NK-92 (cell line): ENCODE results near the gene RELCH.

ENCODE experiments used
- DNase-seq: peaks from one replicate; lab custom pipeline; 2025; ENCODE audit not compliant: unreplicated experiment; lab: John Stamatoyannopoulos, UW

Gene RELCH

DNA sequence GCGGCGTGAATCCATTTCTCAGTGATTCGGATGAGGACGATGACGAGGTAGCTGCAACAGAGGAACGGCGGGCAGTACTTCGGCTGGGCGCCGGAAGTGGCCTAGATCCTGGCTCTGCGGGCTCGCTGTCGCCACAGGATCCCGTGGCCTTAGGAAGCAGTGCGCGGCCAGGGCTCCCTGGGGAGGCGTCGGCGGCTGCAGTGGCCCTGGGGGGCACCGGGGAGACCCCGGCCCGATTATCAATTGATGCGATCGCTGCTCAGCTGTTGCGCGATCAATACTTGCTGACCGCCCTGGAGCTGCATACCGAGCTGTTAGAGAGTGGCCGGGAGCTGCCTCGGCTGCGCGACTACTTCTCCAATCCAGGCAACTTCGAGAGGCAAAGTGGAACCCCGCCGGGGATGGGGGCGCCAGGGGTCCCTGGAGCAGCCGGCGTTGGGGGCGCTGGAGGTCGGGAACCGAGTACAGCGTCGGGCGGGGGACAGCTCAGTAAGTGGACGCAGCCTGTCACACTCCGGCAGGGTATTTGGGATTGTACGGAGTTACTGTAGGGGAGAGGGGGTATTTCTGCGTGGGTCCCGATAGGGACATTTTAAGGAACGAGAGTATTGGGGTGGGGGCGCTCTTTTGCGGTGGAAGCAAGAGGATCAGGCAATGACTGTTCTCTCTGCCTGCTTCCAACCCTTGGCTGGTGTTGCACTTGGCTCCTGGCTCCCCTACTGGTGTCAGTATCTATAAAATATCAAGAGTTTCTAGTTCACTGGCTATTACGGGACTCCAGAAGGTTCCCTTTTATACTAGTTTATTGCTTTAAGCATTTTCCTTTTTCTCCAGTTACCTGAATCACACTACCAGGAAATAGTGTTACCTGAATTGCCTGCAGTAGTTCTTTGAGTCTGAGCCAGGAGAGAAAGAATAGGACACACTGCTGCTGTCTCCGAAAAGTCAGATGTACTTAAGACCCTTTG, 772 bp downstream of the RELCH start:
- no peak for DNase-seq

DNA sequence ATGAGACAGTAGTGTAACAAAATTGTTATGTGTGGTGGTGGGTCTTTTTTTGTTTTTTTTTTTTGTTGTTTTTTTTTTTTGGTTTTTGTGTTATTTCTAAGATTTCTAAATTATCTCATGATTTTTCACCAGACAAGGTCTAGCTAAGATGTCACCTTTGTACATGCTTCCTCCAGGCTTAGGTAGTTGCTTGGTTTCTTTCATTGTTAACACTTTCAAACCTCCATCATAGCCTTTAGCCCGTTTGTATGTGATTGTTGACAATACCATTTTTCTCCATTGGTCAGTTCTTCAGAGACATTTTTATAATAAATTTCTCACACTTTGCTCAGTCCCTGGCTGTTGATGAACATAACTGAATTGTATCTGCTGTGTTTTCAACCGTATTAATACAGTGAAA, 2.2 kb downstream of the RELCH start:
- DNase-seq, result no peak

DNA sequence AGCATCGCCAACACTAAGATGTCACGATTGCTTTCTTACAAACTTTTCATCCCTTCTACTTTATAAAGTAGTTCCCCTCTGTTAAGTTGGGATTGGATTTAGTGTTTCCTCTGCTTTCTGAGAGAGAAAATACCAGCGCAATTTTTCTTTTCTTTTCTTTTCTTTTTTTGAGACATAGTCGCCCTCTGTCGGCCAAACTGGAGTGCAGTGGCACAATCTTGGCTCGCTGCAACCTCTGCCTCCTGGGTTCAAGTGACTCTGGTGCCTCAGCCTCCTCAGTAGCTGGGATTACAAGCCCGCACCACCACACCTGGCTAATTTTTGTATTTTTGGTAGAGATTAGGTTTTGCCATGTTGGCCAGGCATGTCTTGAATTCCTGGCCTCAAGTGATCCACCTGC, 9.0 kb downstream of the RELCH start:
- DNase-seq, result no peak

DNA sequence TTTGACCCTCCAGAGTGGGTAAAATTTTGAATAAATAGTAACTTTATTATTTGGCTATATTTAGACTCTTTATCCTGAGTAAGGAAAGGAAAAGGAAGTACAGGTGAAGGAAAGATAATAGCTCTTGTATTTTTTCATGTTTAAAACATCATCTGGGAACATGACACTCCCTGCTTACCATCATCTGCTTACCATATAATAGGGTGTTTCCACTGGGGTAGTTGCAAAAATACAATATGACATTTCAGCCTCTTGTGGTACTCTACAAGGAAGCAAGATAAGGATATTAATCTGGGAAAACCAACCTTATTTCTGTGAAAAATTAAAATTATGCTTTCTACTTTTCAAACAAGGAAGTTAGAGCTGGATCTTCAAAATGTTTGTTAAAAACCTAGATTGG, 9.9 kb downstream of the RELCH start:
- DNase-seq, result no peak

DNA sequence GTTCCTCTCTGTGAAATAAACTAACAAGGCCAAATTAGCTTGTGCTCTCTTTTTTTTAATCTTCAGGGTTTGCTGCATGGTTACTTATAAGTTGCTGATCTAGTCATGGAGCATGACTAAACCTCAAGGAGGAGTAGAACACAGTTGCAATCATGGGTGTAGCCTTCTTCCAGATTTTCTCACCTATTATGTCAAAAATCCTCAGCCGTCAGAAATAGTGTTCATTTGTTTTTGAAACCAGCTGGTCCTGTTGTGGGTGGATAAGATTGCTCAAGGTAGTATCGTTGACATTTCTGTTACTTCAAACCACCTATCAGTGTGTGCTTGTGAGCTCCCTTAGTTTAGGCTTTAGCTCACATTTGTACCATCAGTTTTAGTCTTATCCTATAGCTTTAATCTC, 11.2 kb downstream of the RELCH start:
- no peak for DNase-seq

DNA sequence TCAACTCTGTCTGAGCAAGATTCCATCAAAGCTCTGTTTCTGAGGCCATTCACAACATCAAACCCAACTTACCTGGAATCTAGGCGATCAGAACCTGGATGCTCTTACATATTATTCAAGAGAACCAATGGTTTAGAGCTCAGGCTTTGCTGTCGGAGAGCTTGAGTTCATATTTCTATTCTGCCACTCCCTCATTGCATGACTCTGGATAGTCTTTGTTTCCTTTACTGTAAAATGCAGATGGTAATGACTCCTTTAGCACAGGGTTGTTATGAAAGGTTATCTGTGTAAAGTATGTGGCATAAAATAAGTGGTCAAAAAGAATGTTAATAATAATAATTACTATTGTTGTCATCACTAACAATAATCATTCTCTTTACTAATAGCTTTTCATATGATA, 12.6 kb downstream of the RELCH start:
- no peak for DNase-seq

DNA sequence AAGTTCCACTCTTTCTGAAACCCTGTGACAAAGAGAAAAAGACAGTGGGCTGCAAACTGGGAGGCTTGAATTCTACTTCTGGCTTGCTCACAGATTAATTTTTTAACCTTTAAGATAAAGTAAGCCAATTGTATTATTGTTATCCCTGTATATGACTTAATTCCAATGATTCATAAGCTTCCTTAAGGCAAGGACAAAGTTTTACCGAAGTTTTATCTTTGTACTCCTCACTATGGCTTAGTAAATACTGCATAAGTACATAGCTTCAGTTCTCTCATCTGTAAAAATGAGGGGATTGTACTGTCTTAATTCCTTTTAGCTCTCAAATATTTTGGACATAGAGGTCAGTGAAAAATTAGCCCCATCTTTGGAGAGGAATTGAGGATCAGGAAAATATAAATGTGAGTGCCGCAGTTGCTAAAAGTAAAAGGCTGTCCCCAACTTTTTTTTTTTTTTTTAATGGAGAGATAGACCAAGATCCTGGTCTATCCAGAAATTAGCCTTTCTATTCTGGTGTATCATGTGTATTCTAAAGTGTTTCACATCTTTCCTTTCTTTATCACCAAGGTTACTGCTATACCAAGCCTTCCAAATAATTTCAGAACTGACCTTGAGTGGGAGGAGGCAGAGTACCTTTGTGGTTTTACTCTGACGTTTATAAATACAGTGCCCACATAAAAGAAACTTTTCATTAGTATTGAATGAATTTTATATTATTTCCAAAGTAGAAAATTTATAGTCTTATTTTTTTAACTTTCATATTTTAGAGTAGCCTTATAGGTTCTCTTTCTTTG, 13.3 kb downstream of the RELCH start:
- DNase-seq, result no peak

DNA sequence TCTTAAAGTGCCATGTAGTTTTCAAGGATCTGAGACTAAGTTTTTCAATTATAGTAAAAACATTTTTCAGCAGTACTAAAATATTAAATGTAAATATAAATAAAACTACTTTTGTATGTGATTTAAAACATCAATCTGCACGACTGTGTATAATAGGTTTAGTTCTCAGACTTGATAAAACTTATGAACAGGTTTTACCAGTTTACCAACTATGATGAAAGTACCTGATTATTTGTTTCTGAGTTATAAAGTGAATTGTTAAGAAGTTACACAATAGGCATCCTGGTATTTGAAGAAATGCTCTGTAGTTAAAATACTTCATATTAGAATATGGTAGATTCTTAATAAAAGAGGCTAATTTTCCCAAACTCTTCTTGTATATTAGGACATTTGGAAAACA, 14.8 kb downstream of the RELCH start:
- no peak for DNase-seq

DNA sequence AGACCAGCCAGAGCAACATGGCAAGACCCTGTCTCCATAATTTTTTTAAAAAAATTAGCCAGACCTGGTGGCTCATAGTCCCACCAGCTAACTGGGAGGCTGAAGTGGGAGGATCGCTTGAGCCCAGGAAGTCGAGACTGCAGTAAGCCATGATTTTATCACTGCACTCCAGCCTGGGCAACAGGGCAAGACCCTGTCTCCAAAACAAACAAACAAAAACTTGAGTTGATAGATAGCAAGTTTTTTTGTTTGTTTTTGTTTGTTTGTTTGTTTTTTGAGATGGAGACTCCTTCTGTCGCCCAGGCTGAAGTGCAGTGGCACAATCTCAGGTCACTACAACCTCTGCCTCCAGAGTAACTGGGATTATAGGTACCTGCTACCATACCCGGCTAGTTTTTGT, 18.8 kb downstream of the RELCH start:
- no peak for DNase-seq

DNA sequence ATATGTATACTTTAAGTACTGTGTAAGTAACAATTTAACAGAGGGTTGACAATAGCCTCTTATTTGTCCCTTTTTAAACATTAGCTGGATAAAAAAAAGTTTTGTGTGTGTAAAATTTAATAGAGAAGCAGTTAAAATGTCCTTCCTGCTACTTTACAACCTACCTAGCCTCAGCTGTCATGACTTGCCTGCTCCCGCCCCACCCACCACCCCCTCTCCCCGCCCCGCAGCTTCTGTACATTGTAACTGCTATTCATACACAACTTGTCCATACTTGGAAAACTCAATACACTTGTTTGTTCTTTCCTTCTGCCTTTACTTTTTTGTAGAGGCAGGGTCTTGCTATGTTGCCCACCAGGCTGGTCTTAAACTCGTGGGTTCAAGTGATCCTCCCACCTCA, 19.5 kb downstream of the RELCH start:
- no peak for DNase-seq

DNA sequence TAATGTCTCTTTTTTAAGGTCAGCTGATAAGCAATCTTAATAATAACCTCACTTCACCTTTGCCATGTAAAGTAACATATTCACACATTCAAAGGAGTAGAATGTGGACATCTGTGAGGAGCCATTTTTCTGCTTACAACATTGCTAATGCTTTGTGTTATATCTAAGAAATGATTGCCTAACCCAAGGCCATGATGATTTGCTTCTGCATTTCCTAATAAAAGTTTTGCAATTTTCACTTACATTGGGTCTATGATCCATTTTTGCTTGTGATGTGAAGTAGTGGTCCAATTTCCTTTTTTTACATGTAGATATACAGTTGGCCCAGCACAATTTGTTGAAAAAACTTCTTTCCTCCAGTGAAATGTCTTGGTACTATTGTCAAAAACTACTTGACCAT, 22.0 kb downstream of the RELCH start:
- no peak for DNase-seq

DNA sequence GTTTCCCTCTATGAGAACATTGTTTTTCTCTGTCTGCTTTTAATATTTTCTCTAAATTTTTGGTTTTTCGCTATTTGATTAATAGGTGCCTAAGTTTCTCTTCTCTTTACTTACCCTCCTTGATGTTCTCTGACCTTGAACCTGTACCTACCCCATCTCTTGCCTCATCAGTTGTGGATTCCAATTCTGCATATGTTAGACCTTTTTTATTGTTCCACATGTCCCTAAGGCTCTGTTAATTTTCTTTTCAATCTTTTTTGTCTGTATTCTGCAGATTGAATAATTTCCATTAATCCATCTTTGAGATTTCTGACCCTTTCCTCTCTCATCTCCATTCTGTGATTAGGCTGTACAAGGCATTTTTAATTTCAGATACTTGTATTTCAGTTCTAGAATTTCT, 23.1 kb downstream of the RELCH start:
- DNase-seq, result no peak

DNA sequence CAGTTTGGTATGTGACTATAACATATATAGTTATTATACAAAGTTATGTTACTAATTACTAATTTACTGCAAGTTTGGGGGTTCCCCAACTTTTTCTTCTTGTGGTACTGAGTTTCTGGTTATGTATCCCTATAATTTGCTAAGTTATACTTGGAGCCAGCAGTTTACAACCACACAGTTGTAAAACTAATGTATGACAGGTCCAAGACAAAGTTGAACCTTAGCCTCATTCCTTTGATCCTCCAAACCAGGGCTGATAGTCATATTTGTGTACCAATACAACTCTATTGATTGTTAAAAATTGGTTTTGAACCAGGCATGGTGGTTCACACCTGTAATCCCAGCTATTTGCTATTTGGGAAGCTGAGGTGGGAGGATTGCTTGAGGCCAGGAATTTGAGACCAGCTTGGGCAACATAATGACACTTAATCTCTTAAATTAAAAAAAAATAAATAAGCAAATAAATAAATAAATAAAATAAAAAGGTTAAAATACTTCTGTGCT, 24.3 kb downstream of the RELCH start:
- DNase-seq, result no peak

DNA sequence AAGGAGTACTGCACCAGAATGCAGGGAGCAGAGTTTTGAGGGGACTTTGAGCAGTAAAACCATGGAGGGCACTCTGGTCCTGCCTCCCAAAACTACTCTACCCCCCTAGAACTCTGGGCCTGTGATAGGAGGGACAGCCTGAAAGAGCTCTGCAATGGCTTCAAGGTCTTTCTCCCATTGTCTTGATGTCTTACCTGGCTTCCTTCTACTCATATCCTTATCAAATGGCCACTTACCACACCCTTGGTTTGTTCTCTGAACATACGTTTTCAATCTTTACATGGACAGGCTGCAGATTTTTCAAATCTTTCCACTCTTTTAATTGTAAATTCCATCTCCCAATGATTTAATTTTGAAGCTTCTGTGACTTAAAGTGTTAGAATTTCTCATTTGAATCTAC, 27.7 kb downstream of the RELCH start:
- no peak for DNase-seq

DNA sequence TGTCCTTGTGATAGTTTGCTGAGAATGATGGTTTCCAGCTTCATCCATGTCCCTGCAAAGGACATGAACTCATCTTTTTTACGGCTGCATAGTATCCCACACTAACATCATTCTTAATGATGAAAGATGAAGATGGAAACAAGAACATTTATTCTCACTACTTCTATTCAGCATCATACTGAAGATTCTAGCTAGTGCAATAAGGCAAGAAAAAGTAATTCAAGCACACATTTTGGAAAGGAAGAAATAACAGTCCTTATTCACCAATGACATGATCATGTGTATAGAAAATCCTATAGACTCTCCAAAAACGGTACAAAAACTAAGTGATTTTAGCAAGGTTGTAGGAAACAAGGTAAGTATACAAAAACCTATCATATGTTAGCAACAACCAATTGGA, 37.2 kb downstream of the RELCH start:
- DNase-seq, result no peak

DNA sequence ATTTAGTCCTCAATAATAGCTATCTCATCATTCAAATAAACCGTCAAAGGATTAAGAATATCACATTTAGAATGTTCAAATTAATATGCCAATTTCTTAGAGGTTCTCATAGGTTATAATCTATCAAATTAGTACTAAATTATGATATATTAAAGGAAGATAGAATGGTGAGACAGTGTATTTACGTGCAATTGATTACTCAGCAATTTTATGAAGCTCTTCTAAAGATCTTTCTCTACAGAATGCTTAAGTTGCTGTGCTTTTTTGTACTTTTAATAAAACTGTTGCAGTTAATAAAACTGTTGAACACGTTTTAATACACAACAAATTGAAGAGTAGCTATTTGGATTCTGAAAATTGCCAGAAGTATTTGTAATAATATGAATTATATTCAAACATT, 39.0 kb downstream of the RELCH start:
- no peak for DNase-seq

DNA sequence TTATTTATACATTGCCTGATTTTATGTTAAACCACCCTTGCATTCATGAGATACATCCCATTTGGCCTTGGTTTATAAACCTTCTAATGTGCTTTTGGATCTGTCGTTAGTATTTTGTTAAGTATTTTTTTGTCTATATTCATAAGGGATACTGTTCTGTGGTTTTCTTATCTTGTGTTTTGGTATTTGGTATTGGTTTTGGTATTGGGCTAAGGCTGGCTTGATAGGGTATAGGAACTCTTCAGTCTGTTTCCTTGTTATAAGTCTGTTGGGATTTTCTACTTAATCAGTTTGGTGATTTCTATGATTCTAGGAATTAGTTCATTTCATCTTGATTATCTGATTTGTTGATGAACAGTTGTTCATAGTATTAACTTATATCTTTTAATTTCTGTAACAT, 49.2 kb downstream of the RELCH start:
- DNase-seq, result no peak

DNA sequence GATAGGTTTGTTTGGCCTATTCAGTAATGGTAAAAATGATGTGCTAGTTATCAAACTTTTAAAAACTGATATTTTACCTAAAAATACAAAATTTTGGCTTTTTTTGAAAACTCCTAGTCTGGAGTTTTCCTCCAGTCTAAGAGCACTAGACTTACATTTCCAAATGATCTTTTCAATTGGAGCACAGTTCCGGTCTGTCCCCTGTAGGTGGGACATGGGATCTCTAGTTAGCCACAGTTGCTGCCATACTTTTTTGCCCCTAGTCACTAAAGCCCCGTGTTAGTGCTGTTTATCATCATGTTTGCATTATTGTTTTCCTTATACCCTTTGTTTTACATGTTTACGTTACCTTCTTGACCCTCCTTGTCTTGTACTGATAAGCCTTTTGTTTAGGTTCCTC, 52.4 kb downstream of the RELCH start:
- DNase-seq, result no peak

DNA sequence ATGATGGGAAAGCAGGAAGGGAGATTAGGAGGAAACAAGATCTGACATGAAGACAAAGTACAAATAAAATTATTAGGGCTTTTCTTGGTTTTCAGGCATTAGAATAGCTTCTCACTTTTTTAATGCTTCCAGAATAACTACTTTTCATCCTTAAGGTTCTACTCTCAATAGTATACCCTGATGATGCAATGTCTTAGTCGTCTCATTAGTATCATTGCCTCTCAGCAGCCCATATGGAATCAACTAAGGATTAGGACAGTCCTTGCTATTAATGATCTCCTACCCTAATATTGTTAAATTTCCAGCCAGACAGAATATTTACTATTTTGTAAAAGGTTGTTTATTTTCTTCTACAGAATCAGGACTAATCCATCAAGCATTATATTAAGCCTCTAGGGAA, 55.9 kb downstream of the RELCH start:
- no peak for DNase-seq

DNA sequence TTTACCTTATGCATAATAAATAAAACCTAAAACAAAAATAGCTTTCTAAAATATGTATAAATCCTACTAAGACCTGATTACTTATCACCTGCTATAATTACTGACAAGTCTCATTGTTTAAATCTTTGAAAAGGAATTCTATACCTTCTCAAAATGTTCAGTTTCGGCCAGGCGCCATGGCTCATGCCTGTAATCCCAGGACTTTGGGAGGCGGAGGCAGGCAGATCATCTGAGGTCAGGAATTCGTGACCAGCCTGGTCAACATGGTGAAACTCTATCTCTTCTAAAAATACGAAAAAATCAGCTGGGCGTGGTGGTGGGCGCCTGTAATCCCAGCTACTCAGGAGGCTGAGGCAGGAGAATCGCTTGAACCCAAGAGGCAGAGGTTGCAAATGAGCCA, 58.1 kb downstream of the RELCH start:
- no peak for DNase-seq

DNA sequence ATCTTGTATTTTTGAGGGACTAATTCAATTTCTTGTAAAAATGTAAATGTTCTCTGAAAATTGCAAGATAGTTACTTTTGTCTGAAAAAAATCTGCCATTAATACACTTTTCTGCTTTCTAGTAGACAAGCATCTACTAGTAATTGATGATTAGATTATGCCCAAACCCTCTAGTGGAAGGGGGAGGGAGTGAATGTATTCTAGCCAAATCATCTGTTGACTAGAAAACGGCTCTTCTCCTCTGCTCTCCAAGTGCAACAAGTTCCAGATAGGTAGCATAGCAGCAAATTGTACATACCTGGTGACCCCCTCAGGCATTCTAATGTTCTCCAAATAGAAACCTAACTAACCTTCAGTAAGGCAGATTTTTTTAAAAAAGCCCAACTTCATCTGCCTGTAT, 58.6 kb downstream of the RELCH start:
- DNase-seq, result no peak

DNA sequence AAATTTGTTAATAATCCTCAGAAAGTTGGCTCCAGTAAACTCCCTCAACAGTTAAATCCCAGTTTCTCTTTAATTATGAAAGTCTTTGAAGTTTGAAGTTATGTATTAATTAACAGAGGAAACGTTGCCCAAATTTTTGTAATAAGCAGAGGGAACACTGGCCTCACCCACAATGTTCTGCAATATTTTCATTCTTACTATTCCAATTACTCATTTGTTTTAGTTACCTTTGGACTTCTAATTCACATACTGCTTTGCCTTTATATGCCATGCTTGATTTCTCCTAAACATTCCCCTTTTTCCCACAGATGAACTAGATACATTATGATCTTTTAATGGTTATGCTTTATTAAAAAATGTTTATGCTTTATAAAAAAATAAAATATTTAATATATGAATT, 61.3 kb downstream of the RELCH start:
- DNase-seq, result no peak
